Caco-2 (cell line): ENCODE data around the gene SEC16A. TPM values are rescaled to one million over a fixed set of nuclear protein-coding genes. Genes with fewer than 3 reads are reported as not detected.

Experiments
- BruUV-seq: library from RNA; stranded (reverse); fragments of 400-500 nt; replicated peaks from 2 replicates; lab custom pipeline; 2021; lab: Mats Ljungman, UMichigan
- CTCF ChIA-PET: fragments of 300-600 bp; sonication (Branson Sonifier 250); formaldehyde crosslinking; loops from one replicate; lab custom pipeline; 2022; ENCODE audit warnings: antibody characterized with exemption; lab: Charles Lee
- POLR2A ChIA-PET: fragments of 300-600 bp; sonication (Branson Sonifier 250); formaldehyde crosslinking; loops from one replicate; lab custom pipeline; 2022; ENCODE audit warnings: antibody characterized with exemption; lab: Charles Lee
- DNase-seq, 2 experiments: peaks; one replicate each; pipeline versions ENCODE4 v3.0.0 to v3.0.0-alpha.2; 2020 to 2022
- H3K27me3 ChIP-seq: replicated peaks from 2 replicates; pipeline ENCODE4 v1.6.0; 2011; ENCODE audit warnings: low read length; ENCODE audit not compliant: control insufficient read depth, insufficient read depth
- H3K36me3 ChIP-seq: 2 replicates; pipeline ENCODE4 v1.5.1; 2011; ENCODE audit warnings: low read length; ENCODE audit not compliant: control insufficient read depth, insufficient read depth
- H3K4me1 ChIP-seq: fragments of 250-450 bp; sonication (Bioruptor Pico); 2 replicates; pipeline ENCODE4 v1.5.1; 2020; ENCODE audit warnings: mild to moderate bottlenecking
- H3K4me3 ChIP-seq: 2 replicates; pipeline ENCODE4 v1.5.1; 2011; ENCODE audit warnings: low read depth, mild to moderate bottlenecking, control low read depth, low read length
- H3K9me3 ChIP-seq: fragments of 250-450 bp; sonication (Bioruptor Pico); 2 replicates; pipeline ENCODE4 v1.5.1; 2020; ENCODE audit warnings: mild to moderate bottlenecking, moderate library complexity
- H3K27ac Mint-ChIP-seq: one replicate; pipeline ENCODE4 v1.8.0; 2022; ENCODE audit warnings: mixed read lengths; ENCODE audit not compliant: unreplicated experiment
- H3K27me3 Mint-ChIP-seq: one replicate; pipeline ENCODE4 v1.8.0; 2022; ENCODE audit warnings: mixed read lengths; ENCODE audit not compliant: insufficient read depth, unreplicated experiment
- H3K36me3 Mint-ChIP-seq: one replicate; pipeline ENCODE4 v1.8.0; 2022; ENCODE audit warnings: mild to moderate bottlenecking, mixed read lengths; ENCODE audit not compliant: insufficient read depth, unreplicated experiment
- H3K4me1 Mint-ChIP-seq: one replicate; pipeline ENCODE4 v1.8.0; 2022; ENCODE audit warnings: low read depth, mixed read lengths; ENCODE audit not compliant: unreplicated experiment
- H3K4me3 Mint-ChIP-seq: one replicate; pipeline ENCODE4 v1.8.0; 2022; ENCODE audit warnings: mild to moderate bottlenecking, moderate library complexity, mixed read lengths; ENCODE audit not compliant: unreplicated experiment
- H3K9me3 Mint-ChIP-seq: one replicate; pipeline ENCODE4 v1.8.0; 2022; ENCODE audit warnings: mixed read lengths; ENCODE audit not compliant: unreplicated experiment
- intact Hi-C: fragments of 100-400 bp; cut with micrococcal nuclease; formaldehyde crosslinking; loops from one replicate; pipeline ENCODE4 v1.10.0; 2022; ENCODE audit not compliant: unreplicated experiment
- total RNA-seq: library from RNA; stranded (reverse); gene quantifications from 2 replicates; pipeline ENCODE4 v1.2.3, GENCODE V29; 2022
- TF ChIP-seq, protein P1 (sequence below), 2 experiments: fragments of 200-600 bp in 1 of 2; IDR thresholded peaks; 1 replicate in 1 of 2; 2 replicates in 1 of 2; pipeline versions ENCODE4 v1.5.1 to v1.8.0; 2011 to 2022; ENCODE audit warnings: antibody characterized with exemption in 1 of 2, control low read depth in 1 of 2, inconsistent platforms in 1 of 2, low read depth in 1 of 2, low read length in 1 of 2, mild to moderate bottlenecking in 1 of 2, moderate library complexity in 1 of 2; ENCODE audit not compliant: insufficient read depth in 1 of 2, severe bottlenecking in 1 of 2, unreplicated experiment in 1 of 2

The SEC16A gene
- total RNA-seq, 1 experiment from 2014 or later = 76.4 TPM

DNA sequence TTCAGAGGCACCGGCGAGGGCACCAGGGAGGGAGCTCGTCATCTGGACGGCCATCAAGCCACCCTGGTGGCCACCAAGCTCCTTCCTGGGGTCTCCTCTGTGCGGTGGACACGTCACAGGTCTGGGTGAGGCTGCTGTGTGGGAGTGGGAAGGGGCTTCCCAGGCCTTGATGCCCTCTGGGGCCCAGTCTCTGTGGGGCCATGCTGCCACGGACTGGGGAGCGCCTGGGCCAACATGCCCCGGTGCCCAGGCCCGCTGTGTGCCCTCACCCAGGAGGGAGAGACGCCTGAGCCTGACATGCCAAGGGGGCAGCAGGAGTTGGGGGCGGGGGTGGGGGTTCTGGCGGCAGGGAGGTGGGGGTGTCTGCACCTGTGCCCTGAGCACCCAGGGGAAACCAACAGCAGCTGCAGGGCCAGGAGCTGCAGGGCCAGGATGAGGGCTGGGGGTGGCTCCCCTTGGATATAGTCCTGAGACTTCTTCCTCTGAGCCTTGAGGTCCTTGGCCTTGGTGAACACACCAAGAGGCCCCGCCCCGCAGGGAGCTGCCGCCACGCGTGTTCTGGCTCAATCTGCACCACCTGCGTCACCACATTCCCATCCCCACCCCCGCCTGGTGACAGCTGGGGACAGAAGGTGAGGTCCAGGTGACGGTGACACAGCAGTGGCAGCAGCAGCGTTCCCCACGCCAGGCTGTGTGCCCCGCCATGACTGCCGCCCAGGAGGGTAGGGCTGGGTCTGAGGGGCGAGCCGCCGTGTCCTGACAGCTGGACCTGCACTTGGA, 15.3 kb upstream of the SEC16A start:
- BruUV-seq = no TSS peak
- H3K9me3 ChIP-seq = no peaks in the 10 kb centered on the region
- no peaks in the 10 kb centered on the region for H3K4me1 ChIP-seq
- H3K27me3 Mint-ChIP-seq = no peaks in the 10 kb centered on the region
- intact Hi-C loops = no loop called here
- no peaks in the 10 kb centered on the region for H3K4me1 Mint-ChIP-seq
- H3K27me3 ChIP-seq = no peaks in the 10 kb centered on the region
- DNase-seq = no peak
- no peak overlapping the region for H3K4me3 ChIP-seq
- H3K27ac Mint-ChIP-seq = no peak overlapping the region
- TF ChIP-seq, protein P1, sequence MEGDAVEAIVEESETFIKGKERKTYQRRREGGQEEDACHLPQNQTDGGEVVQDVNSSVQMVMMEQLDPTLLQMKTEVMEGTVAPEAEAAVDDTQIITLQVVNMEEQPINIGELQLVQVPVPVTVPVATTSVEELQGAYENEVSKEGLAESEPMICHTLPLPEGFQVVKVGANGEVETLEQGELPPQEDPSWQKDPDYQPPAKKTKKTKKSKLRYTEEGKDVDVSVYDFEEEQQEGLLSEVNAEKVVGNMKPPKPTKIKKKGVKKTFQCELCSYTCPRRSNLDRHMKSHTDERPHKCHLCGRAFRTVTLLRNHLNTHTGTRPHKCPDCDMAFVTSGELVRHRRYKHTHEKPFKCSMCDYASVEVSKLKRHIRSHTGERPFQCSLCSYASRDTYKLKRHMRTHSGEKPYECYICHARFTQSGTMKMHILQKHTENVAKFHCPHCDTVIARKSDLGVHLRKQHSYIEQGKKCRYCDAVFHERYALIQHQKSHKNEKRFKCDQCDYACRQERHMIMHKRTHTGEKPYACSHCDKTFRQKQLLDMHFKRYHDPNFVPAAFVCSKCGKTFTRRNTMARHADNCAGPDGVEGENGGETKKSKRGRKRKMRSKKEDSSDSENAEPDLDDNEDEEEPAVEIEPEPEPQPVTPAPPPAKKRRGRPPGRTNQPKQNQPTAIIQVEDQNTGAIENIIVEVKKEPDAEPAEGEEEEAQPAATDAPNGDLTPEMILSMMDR (IDR thresholded peaks at IDR 0.05; ENCODE audit: insufficient read depth in 1 of 2, low read depth in 1 of 2, low read length in 1 of 2, severe bottlenecking in 1 of 2, unreplicated experiment in 1 of 2) = no peak
- H3K4me3 Mint-ChIP-seq = no peak overlapping the region
- H3K9me3 Mint-ChIP-seq = no peaks in the 10 kb centered on the region
- no peaks in the 10 kb centered on the region for H3K36me3 ChIP-seq
- CTCF ChIA-PET = no interaction called here
- POLR2A ChIA-PET = no interaction called here
- H3K36me3 Mint-ChIP-seq = no peaks in the 10 kb centered on the region

- BruUV-seq = no TSS peak
- no peak overlapping the region for H3K4me3 ChIP-seq
- H3K27me3 ChIP-seq = no peaks in the 10 kb centered on the region
- Mint-ChIP-seq H3K4me3 (no peak overlapping the region), H3K4me1 (no peaks in the 10 kb centered on the region), H3K36me3 (no peaks in the 10 kb centered on the region), H3K9me3 (no peaks in the 10 kb centered on the region), H3K27ac (no peak overlapping the region), H3K27me3 (no peaks in the 10 kb centered on the region)
- H3K9me3 ChIP-seq = no peaks in the 10 kb centered on the region
- ChIA-PET POLR2A (no interaction called here), CTCF (interaction anchor here (1.5 kb wide), 1 partner anchor 130 kb away, joined by 7 read pairs; no protein-coding TSS in a partner anchor)
- no peak for DNase-seq
- no peaks in the 10 kb centered on the region for H3K36me3 ChIP-seq
- intact Hi-C loops = no loop called here
- H3K4me1 ChIP-seq = no peaks in the 10 kb centered on the region
- TF ChIP-seq, protein P1 (IDR thresholded peaks at IDR 0.05; ENCODE audit: insufficient read depth in 1 of 2, low read depth in 1 of 2, low read length in 1 of 2, severe bottlenecking in 1 of 2, unreplicated experiment in 1 of 2) = no peak
Observed at GRCh38 chr9:136496801-136497620, 14.2 kb upstream of the SEC16A start.

- Mint-ChIP-seq H3K4me3 (no peak overlapping the region), H3K27me3 (no peaks in the 10 kb centered on the region), H3K4me1 (no peaks in the 10 kb centered on the region), H3K36me3 (no peaks in the 10 kb centered on the region), H3K9me3 (no peaks in the 10 kb centered on the region), H3K27ac (no peak overlapping the region)
- ChIA-PET CTCF (interaction anchor here (1.5 kb wide), 1 partner anchor 130 kb away, joined by 7 read pairs; no protein-coding TSS in a partner anchor), POLR2A (no interaction called here)
- Histone ChIP-seq H3K4me3 (no peak overlapping the region), H3K9me3 (no peaks in the 10 kb centered on the region), H3K36me3 (no peaks in the 10 kb centered on the region), H3K27me3 (no peaks in the 10 kb centered on the region), H3K4me1 (no peaks in the 10 kb centered on the region)
- BruUV-seq = no TSS peak
- TF ChIP-seq, protein P1 (IDR thresholded peaks at IDR 0.05; ENCODE audit: insufficient read depth in 1 of 2, low read depth in 1 of 2, low read length in 1 of 2, severe bottlenecking in 1 of 2, unreplicated experiment in 1 of 2) = no peak
- no peak for DNase-seq
- intact Hi-C loops = no loop called here
Observed at GRCh38 chr9:136496181-136496580, 13.3 kb upstream of the SEC16A start.
